SK-N-SH (cell line): Measurements from ENCODE around the gene SANBR. TPM values are rescaled to one million over a fixed set of nuclear protein-coding genes. Genes with fewer than 3 reads are reported as not detected.

Experiments used
- CTCF ChIA-PET: fragments of 300-600, 350-600 bp; formaldehyde crosslinking; extraction: SDS; loops from one replicate; lab custom pipeline; 2021; lab: Yijun Ruan, JAX
- POLR2A ChIA-PET: fragments of 350-600 bp; sonication (Branson Sonifier 250); formaldehyde crosslinking; extraction: SDS; loops from one replicate; lab custom pipeline; 2020; ENCODE audit warnings: antibody characterized with exemption, inconsistent platforms; lab: Yijun Ruan, JAX
- DNase-seq: peaks from one replicate; pipeline ENCODE4 v3.0.0; 2012
- H2AFZ ChIP-seq: fragments of 200-600 bp; sonication (generic); 2 replicates; pipeline ENCODE4 v1.8.1; 2016; ENCODE audit warnings: antibody characterized with exemption, mild to moderate bottlenecking, low read depth
- H3F3A ChIP-seq: fragments of 200-600 bp; sonication (generic); replicated peaks from 2 replicates; pipeline ENCODE3; 2016; ENCODE audit warnings: antibody characterized with exemption, mild to moderate bottlenecking; ENCODE audit not compliant: insufficient read depth
- H3K27ac ChIP-seq, 2 experiments: fragments of 200-500 bp in 1 of 2; fragments of 200-600 bp in 1 of 2; sonication (Bioruptor generic) in 1 of 2; sonication (generic), shearing (Covaris generic) in 1 of 2; 2 replicates each; pipeline versions ENCODE4 v1.5.1 to v1.6.1; 2014 to 2016; ENCODE audit warnings: low read depth in 2 of 2, inconsistent platforms in 1 of 2, low read length in 1 of 2, mild to moderate bottlenecking in 1 of 2, mixed read lengths in 1 of 2
- H3K27me3 ChIP-seq: fragments of 200-600 bp; sonication (generic), shearing (Covaris generic); 2 replicates; pipeline ENCODE4 v1.6.1; 2016; ENCODE audit warnings: mixed run types; ENCODE audit not compliant: insufficient read depth
- H3K36me3 ChIP-seq, 2 experiments: fragments of 200-500 bp in 1 of 2; fragments of 200-600 bp in 1 of 2; sonication (Bioruptor generic) in 1 of 2; sonication (generic) in 1 of 2; replicated peaks in 1 of 2; 2 replicates each; pipeline versions ENCODE3 to v1.5.1; 2014 to 2016; ENCODE audit warnings: low read length in 1 of 2, mild to moderate bottlenecking in 1 of 2; ENCODE audit not compliant: insufficient read depth in 2 of 2, control insufficient read depth in 1 of 2
- H3K4me1 ChIP-seq, 2 experiments: fragments of 200-500 bp in 1 of 2; fragments of 200-600 bp in 1 of 2; sonication (Bioruptor generic) in 1 of 2; sonication (generic), shearing (Covaris generic) in 1 of 2; 2 replicates each; pipeline versions ENCODE4 v1.5.1 to v1.6.1; 2014 to 2016; ENCODE audit warnings: low read depth in 1 of 2, low read length in 1 of 2, mixed run types in 1 of 2; ENCODE audit not compliant: insufficient read depth in 2 of 2, control insufficient read depth in 1 of 2
- H3K4me2 ChIP-seq: fragments of 200-600 bp; sonication (generic), shearing (Covaris generic); 2 replicates; pipeline ENCODE4 v1.6.1; 2017; ENCODE audit warnings: mixed run types
- H3K4me3 ChIP-seq, 2 experiments: fragments of 200-500 bp in 1 of 2; fragments of 200-600 bp in 1 of 2; sonication (Bioruptor generic) in 1 of 2; sonication (generic), shearing (Covaris generic) in 1 of 2; 2 replicates each; pipeline versions ENCODE4 v1.5.1 to v1.8.1; 2014 to 2016; ENCODE audit warnings: low read depth in 2 of 2, inconsistent platforms in 1 of 2, low read length in 1 of 2, mild to moderate bottlenecking in 1 of 2, mixed read lengths in 1 of 2, moderate library complexity in 1 of 2
- H3K79me2 ChIP-seq: fragments of 200-600 bp; sonication (generic); 2 replicates; pipeline ENCODE4 v1.8.1; 2017; ENCODE audit warnings: mild to moderate bottlenecking; ENCODE audit not compliant: insufficient read depth
- H3K9ac ChIP-seq: fragments of 200-600 bp; sonication (generic); 2 replicates; pipeline ENCODE4 v1.6.1; 2017; ENCODE audit warnings: mixed run types
- H3K9me2 ChIP-seq: fragments of 200-600 bp; sonication (generic); 2 replicates; pipeline ENCODE4 v1.6.1; 2017; ENCODE audit warnings: mixed run types
- H3K9me3 ChIP-seq: fragments of 200-600 bp; sonication (generic); 2 replicates; pipeline ENCODE4 v1.6.1; 2017; ENCODE audit warnings: mixed run types, mild to moderate bottlenecking, moderate library complexity
- H4K20me1 ChIP-seq: fragments of 200-600 bp; sonication (generic); 2 replicates; pipeline ENCODE4 v1.6.1; 2017; ENCODE audit warnings: mild to moderate bottlenecking, mixed run types; ENCODE audit not compliant: insufficient read depth
- CHD2 ChIP-seq: fragments of 150-350 bp; IDR thresholded peaks from 2 replicates; pipeline ENCODE4 v1.6.1; 2018; ENCODE audit warnings: low read length; ENCODE audit not compliant: partially characterized antibody
- EZH2phosphoT487 ChIP-seq: fragments of 200-600 bp; sonication (generic); IDR thresholded peaks from 2 replicates; pipeline ENCODE4 v1.6.1; 2017; ENCODE audit warnings: low read depth, mixed run types, mild to moderate bottlenecking, antibody characterized with exemption, moderate library complexity, borderline replicate concordance
- FOXM1 ChIP-seq: IDR thresholded peaks from 2 replicates; pipeline ENCODE4 v1.4.0; 2012; ENCODE audit warnings: low read depth, mild to moderate bottlenecking
- GABPA ChIP-seq: IDR thresholded peaks from 2 replicates; pipeline ENCODE4 v1.4.0; 2012; ENCODE audit warnings: low read depth, mild to moderate bottlenecking
- GATA2 ChIP-seq: sonication (generic); formaldehyde crosslinking; IDR thresholded peaks from 2 replicates; pipeline ENCODE4 v1.5.0; 2020; ENCODE audit warnings: mild to moderate bottlenecking, missing genetic modification reagents
- JUND ChIP-seq: IDR thresholded peaks from 2 replicates; pipeline ENCODE4 v1.4.0; 2012
- MEF2A ChIP-seq: IDR thresholded peaks from 2 replicates; pipeline ENCODE4 v1.4.0; 2012; ENCODE audit warnings: low read depth, borderline replicate concordance
- POLR2AphosphoS5 ChIP-seq: IDR thresholded peaks from 2 replicates; pipeline ENCODE4 v1.6.1; 2012; ENCODE audit warnings: low read depth, low read length
- RAD21 ChIP-seq: IDR thresholded peaks from 2 replicates; pipeline ENCODE4 v1.6.1; 2012; ENCODE audit warnings: mild to moderate bottlenecking, low read length
- RCOR1 ChIP-seq: fragments of 150-350 bp; IDR thresholded peaks from 2 replicates; pipeline ENCODE4 v1.6.1; 2017; ENCODE audit warnings: antibody characterized with exemption, low read length
- RFX5 ChIP-seq: IDR thresholded peaks from 2 replicates; pipeline ENCODE4 v1.6.1; 2012; ENCODE audit warnings: mild to moderate bottlenecking, improper control_type of control experiment, low read length
- RXRA ChIP-seq: IDR thresholded peaks from 2 replicates; pipeline ENCODE4 v1.4.0; 2012; ENCODE audit warnings: low read depth, mild to moderate bottlenecking, borderline replicate concordance
- SIN3A ChIP-seq: IDR thresholded peaks from 2 replicates; pipeline ENCODE4 v1.6.1; 2012; ENCODE audit warnings: low read depth, mild to moderate bottlenecking, low read length, moderate library complexity, borderline replicate concordance
- TCF12 ChIP-seq: IDR thresholded peaks from 2 replicates; pipeline ENCODE4 v1.4.0; 2012
- TEAD4 ChIP-seq: IDR thresholded peaks from 2 replicates; pipeline ENCODE4 v1.4.0; 2012; ENCODE audit warnings: mild to moderate bottlenecking, borderline replicate concordance; ENCODE audit not compliant: insufficient read depth
- YY1 ChIP-seq: IDR thresholded peaks from 2 replicates; pipeline ENCODE4 v1.4.0; 2012; ENCODE audit warnings: low read depth, mild to moderate bottlenecking
- ZBTB33 ChIP-seq: IDR thresholded peaks from 2 replicates; pipeline ENCODE4 v1.4.0; 2012; ENCODE audit warnings: low read depth, borderline replicate concordance
- WGBS: methylation state at CpG from one replicate; pipeline ENCODE4 v1.1.6; 2017; ENCODE audit warnings: low lambda C conversion rate; 5-methylcytosine and 5-hydroxymethylcytosine counted together
- polyA plus RNA-seq, 3 experiments: library from polyadenylated mRNA; depleted of rRNA; stranded (reverse); fragments of >200 nt; gene quantifications; 2 replicates each; pipeline ENCODE4 v1.2.3, GENCODE V29; 2012
- TF ChIP-seq, protein P1 (sequence below): IDR thresholded peaks from 2 replicates; pipeline ENCODE4 v1.4.0; 2012; ENCODE audit warnings: low read depth
- TF ChIP-seq, protein P2 (sequence below): IDR thresholded peaks from 2 replicates; pipeline ENCODE4 v1.4.0; 2012; ENCODE audit warnings: low read depth, borderline replicate concordance
- TF ChIP-seq, protein P3 (sequence below): IDR thresholded peaks from 2 replicates; pipeline ENCODE4; 2012
- TF ChIP-seq, protein P4 (sequence below): fragments of 200-600 bp; sonication (generic); IDR thresholded peaks from 2 replicates; pipeline ENCODE4 v1.6.1; 2017; ENCODE audit warnings: antibody characterized with exemption, mild to moderate bottlenecking, moderate library complexity

SANBR gene
- polyA plus RNA-seq, 1 of the 3 experiments (the other 2 are of a cell fraction): 4.3 TPM

GRCh38 chr2:61100801-61101200, 35.1 kb downstream of the SANBR start:
- Histone ChIP-seq H2AFZ (no peak overlapping the region), H4K20me1 (no peaks in the 10 kb centered on the region), H3K9me3 (no peaks in the 10 kb centered on the region), H3K27ac (no peak overlapping the region), H3K4me2 (no peak overlapping the region), H3K4me1 (no peaks in the 10 kb centered on the region), H3K36me3 (peaks cover 0 to 19% of the 10 kb centered on the region in 2 experiments), H3K27me3 (no peaks in the 10 kb centered on the region), H3K9me2 (no peaks in the 10 kb centered on the region), H3F3A (no peaks in the 10 kb centered on the region), H3K4me3 (no peak overlapping the region), H3K79me2 (no peaks in the 10 kb centered on the region), H3K9ac (no peak overlapping the region)
- TF ChIP-seq TEAD4 (no peak), POLR2AphosphoS5 (no peak), MEF2A (no peak), TCF12 (no peak), GATA2 (no peak), EZH2phosphoT487 (no peak), ZBTB33 (no peak), JUND (no peak), YY1 (no peak), RCOR1 (no peak)
- TF ChIP-seq, protein P1, sequence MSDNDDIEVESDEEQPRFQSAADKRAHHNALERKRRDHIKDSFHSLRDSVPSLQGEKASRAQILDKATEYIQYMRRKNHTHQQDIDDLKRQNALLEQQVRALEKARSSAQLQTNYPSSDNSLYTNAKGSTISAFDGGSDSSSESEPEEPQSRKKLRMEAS: no peak
- TF ChIP-seq, protein P2, sequence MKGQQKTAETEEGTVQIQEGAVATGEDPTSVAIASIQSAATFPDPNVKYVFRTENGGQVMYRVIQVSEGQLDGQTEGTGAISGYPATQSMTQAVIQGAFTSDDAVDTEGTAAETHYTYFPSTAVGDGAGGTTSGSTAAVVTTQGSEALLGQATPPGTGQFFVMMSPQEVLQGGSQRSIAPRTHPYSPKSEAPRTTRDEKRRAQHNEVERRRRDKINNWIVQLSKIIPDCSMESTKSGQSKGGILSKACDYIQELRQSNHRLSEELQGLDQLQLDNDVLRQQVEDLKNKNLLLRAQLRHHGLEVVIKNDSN: no peak
- TF ChIP-seq, protein P3, sequence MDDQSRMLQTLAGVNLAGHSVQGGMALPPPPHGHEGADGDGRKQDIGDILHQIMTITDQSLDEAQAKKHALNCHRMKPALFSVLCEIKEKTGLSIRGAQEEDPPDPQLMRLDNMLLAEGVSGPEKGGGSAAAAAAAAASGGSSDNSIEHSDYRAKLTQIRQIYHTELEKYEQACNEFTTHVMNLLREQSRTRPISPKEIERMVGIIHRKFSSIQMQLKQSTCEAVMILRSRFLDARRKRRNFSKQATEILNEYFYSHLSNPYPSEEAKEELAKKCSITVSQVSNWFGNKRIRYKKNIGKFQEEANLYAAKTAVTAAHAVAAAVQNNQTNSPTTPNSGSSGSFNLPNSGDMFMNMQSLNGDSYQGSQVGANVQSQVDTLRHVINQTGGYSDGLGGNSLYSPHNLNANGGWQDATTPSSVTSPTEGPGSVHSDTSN: no peak
- no peak for DNase-seq
- WGBS: 91% methylated on average over 4 of the region's 4 CpGs
- ChIA-PET CTCF (interaction anchor here (1.2 kb wide), 1 partner anchor 35 kb away, joined by 3 read pairs; no protein-coding TSS in a partner anchor), POLR2A (no interaction called here)

DNA sequence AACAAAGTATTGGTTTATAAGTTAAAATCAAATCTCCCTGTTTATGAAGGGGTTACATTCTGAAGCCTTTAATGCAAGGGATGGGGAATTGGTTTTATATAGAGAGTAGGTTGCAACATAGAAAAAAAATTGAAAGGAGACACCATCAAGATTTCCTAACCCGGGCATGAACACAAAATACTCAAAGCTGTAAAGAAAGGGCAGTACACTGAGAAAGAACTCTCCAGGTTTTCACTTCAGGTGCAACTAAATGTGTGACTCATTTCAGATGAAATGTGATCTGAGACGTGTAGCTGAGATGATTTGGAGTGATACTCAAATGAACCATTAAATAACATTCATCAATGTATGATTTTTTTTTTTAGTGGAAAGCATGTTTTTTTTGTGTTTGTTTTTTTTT, 43.6 kb downstream of the SANBR start:
- H3K4me3 ChIP-seq: no peak overlapping the region
- no peak overlapping the region for H2AFZ ChIP-seq
- H3K27ac ChIP-seq: no peak overlapping the region
- ChIA-PET POLR2A (no interaction called here), CTCF (interaction anchor here (1.6 kb wide), 1 partner anchor 26 kb away, joined by 4 read pairs; no protein-coding TSS in a partner anchor)
- peaks cover 4 to 46% of the 10 kb centered on the region in 2 experiments for H3K36me3 ChIP-seq
- no peak for DNase-seq
- no peaks in the 10 kb centered on the region for H3K9me2 ChIP-seq
- H3K4me2 ChIP-seq: no peak overlapping the region
- H4K20me1 ChIP-seq: no peaks in the 10 kb centered on the region
- H3K27me3 ChIP-seq: no peaks in the 10 kb centered on the region
- H3K4me1 ChIP-seq: no peaks in the 10 kb centered on the region
- no peak overlapping the region for H3K9ac ChIP-seq
- H3F3A ChIP-seq: peaks cover 12% of the 10 kb centered on the region
- H3K79me2 ChIP-seq: no peaks in the 10 kb centered on the region
- WGBS: 81% methylated on average over 2 of the region's 2 CpGs
- no peaks in the 10 kb centered on the region for H3K9me3 ChIP-seq
- no peak for TF ChIP-seq FOXM1
- TF ChIP-seq RAD21: no peak
- TF ChIP-seq YY1: no peak
- TF ChIP-seq TEAD4: no peak
- TF ChIP-seq RCOR1: no peak
- TF ChIP-seq RFX5: no peak
- TF ChIP-seq RXRA: no peak
- TF ChIP-seq, protein P4, sequence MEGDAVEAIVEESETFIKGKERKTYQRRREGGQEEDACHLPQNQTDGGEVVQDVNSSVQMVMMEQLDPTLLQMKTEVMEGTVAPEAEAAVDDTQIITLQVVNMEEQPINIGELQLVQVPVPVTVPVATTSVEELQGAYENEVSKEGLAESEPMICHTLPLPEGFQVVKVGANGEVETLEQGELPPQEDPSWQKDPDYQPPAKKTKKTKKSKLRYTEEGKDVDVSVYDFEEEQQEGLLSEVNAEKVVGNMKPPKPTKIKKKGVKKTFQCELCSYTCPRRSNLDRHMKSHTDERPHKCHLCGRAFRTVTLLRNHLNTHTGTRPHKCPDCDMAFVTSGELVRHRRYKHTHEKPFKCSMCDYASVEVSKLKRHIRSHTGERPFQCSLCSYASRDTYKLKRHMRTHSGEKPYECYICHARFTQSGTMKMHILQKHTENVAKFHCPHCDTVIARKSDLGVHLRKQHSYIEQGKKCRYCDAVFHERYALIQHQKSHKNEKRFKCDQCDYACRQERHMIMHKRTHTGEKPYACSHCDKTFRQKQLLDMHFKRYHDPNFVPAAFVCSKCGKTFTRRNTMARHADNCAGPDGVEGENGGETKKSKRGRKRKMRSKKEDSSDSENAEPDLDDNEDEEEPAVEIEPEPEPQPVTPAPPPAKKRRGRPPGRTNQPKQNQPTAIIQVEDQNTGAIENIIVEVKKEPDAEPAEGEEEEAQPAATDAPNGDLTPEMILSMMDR: no peak
- no peak for TF ChIP-seq GABPA
- TF ChIP-seq MEF2A: no peak
- TF ChIP-seq SIN3A: no peak
- no peak for TF ChIP-seq POLR2AphosphoS5
- no peak for TF ChIP-seq CHD2
